ENCODE measurements around the gene PIANP. TPM values are rescaled to one million over a fixed set of nuclear protein-coding genes. Genes with fewer than 3 reads are reported as not detected.

PIANP gene
- total RNA-seq, 1 donor from 2014 or later: 0.40 TPM

GRCh38 chr12:6694701-6695100 is 5.9 kb downstream of the PIANP start:
- Mint-ChIP-seq H3K4me3 (no peak overlapping the region), H3K9me3 (no peaks in the 10 kb centered on the region), H3K36me3 (ENCODE audit: low read depth) (peaks cover under 1% of the 10 kb centered on the region), H3K27ac (no peak overlapping the region), H3K27me3 (no peaks in the 10 kb centered on the region), H3K4me1 (peaks cover 53% of the 10 kb centered on the region)
- CTCF ChIA-PET: no interaction called here
- no peak for TF ChIP-seq CTCF (IDR thresholded peaks at IDR 0.05)
- ATAC-seq (ENCODE audit: low read depth) (no peak), DNase-seq (no peak)
- POLR2A ChIA-PET: interaction anchor here (0.6 to 4.1 kb wide), 2 partner anchors 29 to 1242 kb away, joined by 4 to 76 read pairs; partner anchors contain the start of gene COPS7A
- intact Hi-C loops (cut with micrococcal nuclease): no loop called here

GRCh38 chr12:6693832-6694355 is 6.7 kb downstream of the PIANP start:
- POLR2A ChIA-PET: interaction anchor here (1.3 to 4.1 kb wide), 2 partner anchors 30 to 59 kb away, joined by 3 to 76 read pairs; partner anchors contain the start of genes COPS7A and MLF2
- Mint-ChIP-seq H3K4me3 (no peak overlapping the region), H3K36me3 (ENCODE audit: low read depth) (peaks cover 3% of the 10 kb centered on the region), H3K27me3 (no peaks in the 10 kb centered on the region), H3K4me1 (peaks cover 50% of the 10 kb centered on the region), H3K9me3 (no peaks in the 10 kb centered on the region), H3K27ac (no peak overlapping the region)
- no peak for ATAC-seq (ENCODE audit: low read depth)
- no peak for DNase-seq
- intact Hi-C loops (cut with micrococcal nuclease): no loop called here
- TF ChIP-seq CTCF (IDR thresholded peaks at IDR 0.05): no peak
- CTCF ChIA-PET: no interaction called here

GRCh38 chr12:6692888-6693287 is 7.7 kb downstream of the PIANP start:
- TF ChIP-seq CTCF (IDR thresholded peaks at IDR 0.05): no peak
- Mint-ChIP-seq H3K36me3 (ENCODE audit: low read depth) (peaks cover 10% of the 10 kb centered on the region), H3K27me3 (no peaks in the 10 kb centered on the region), H3K4me1 (peaks cover 50% of the 10 kb centered on the region), H3K4me3 (no peak overlapping the region), H3K9me3 (no peaks in the 10 kb centered on the region), H3K27ac (no peak overlapping the region)
- no peak for DNase-seq
- intact Hi-C loops (cut with micrococcal nuclease): no loop called here
- ChIA-PET CTCF (no interaction called here), POLR2A (interaction anchor here (0.8 to 1.3 kb wide), 4 partner anchors 16 to 79 kb away, joined by 3 to 4 read pairs (median 3); partner anchors contain the start of genes COPS7A and MLF2)
- no peak for ATAC-seq (ENCODE audit: low read depth)

GRCh38 chr12:6691473-6691872 is 9.1 kb downstream of the PIANP start:
- ChIA-PET CTCF (interaction anchor here (0.6 kb wide), 1 partner anchor 118 kb away, joined by 3 read pairs; no protein-coding TSS in a partner anchor), POLR2A (interaction anchor here (0.6 to 3.6 kb wide), 6 partner anchors 28 to 87 kb away, joined by 3 to 232 read pairs (median 4); partner anchors contain the start of genes COPS7A and MLF2)
- intact Hi-C loops (cut with micrococcal nuclease): no loop called here
- no peak for ATAC-seq (ENCODE audit: low read depth)
- no peak for DNase-seq
- Mint-ChIP-seq H3K27me3 (no peaks in the 10 kb centered on the region), H3K27ac (peak overlapping the region; percentile 18), H3K4me1 (peaks cover 50% of the 10 kb centered on the region), H3K4me3 (no peak overlapping the region), H3K36me3 (ENCODE audit: low read depth) (peaks cover 21% of the 10 kb centered on the region), H3K9me3 (no peaks in the 10 kb centered on the region)
- no peak for TF ChIP-seq CTCF (IDR thresholded peaks at IDR 0.05)
